ENCODE results near the gene GP2.

DNA sequence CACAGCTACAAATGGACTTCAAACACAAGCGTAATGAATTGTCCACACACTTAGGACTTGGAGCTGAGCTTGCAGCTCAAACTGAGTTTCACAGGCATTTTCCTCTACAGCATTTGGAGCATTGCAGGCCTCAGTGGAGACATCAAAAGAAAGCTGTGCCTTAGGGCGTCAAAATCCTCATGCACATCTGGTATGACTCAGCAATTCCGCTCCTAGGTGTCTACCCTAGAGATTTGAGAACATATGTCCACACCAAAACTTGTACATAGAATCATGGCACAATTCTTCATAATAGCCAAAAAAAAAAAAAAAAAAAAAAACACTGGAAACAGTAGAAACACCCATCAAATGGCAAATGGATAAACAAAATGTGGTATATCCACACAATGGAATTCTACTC is 47.1 kb downstream of the GP2 start:
- TF ChIP-seq, protein P1, sequence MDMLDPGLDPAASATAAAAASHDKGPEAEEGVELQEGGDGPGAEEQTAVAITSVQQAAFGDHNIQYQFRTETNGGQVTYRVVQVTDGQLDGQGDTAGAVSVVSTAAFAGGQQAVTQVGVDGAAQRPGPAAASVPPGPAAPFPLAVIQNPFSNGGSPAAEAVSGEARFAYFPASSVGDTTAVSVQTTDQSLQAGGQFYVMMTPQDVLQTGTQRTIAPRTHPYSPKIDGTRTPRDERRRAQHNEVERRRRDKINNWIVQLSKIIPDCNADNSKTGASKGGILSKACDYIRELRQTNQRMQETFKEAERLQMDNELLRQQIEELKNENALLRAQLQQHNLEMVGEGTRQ (IDR thresholded peaks at IDR 0.05; ENCODE audit: borderline replicate concordance, low read depth, low read length): no peak
- TF ChIP-seq, protein P2, sequence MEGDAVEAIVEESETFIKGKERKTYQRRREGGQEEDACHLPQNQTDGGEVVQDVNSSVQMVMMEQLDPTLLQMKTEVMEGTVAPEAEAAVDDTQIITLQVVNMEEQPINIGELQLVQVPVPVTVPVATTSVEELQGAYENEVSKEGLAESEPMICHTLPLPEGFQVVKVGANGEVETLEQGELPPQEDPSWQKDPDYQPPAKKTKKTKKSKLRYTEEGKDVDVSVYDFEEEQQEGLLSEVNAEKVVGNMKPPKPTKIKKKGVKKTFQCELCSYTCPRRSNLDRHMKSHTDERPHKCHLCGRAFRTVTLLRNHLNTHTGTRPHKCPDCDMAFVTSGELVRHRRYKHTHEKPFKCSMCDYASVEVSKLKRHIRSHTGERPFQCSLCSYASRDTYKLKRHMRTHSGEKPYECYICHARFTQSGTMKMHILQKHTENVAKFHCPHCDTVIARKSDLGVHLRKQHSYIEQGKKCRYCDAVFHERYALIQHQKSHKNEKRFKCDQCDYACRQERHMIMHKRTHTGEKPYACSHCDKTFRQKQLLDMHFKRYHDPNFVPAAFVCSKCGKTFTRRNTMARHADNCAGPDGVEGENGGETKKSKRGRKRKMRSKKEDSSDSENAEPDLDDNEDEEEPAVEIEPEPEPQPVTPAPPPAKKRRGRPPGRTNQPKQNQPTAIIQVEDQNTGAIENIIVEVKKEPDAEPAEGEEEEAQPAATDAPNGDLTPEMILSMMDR (IDR thresholded peaks at IDR 0.05): no peak
- no peak for TF ChIP-seq NFIC (IDR thresholded peaks at IDR 0.05; ENCODE audit: borderline replicate concordance)
- TF ChIP-seq, protein P3, sequence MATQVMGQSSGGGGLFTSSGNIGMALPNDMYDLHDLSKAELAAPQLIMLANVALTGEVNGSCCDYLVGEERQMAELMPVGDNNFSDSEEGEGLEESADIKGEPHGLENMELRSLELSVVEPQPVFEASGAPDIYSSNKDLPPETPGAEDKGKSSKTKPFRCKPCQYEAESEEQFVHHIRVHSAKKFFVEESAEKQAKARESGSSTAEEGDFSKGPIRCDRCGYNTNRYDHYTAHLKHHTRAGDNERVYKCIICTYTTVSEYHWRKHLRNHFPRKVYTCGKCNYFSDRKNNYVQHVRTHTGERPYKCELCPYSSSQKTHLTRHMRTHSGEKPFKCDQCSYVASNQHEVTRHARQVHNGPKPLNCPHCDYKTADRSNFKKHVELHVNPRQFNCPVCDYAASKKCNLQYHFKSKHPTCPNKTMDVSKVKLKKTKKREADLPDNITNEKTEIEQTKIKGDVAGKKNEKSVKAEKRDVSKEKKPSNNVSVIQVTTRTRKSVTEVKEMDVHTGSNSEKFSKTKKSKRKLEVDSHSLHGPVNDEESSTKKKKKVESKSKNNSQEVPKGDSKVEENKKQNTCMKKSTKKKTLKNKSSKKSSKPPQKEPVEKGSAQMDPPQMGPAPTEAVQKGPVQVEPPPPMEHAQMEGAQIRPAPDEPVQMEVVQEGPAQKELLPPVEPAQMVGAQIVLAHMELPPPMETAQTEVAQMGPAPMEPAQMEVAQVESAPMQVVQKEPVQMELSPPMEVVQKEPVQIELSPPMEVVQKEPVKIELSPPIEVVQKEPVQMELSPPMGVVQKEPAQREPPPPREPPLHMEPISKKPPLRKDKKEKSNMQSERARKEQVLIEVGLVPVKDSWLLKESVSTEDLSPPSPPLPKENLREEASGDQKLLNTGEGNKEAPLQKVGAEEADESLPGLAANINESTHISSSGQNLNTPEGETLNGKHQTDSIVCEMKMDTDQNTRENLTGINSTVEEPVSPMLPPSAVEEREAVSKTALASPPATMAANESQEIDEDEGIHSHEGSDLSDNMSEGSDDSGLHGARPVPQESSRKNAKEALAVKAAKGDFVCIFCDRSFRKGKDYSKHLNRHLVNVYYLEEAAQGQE (IDR thresholded peaks at IDR 0.05; ENCODE audit: low read depth, low read length): no peak
- TF ChIP-seq NRF1 (IDR thresholded peaks at IDR 0.05; ENCODE audit: low read depth, low read length): no peak
- TF ChIP-seq, protein P4, sequence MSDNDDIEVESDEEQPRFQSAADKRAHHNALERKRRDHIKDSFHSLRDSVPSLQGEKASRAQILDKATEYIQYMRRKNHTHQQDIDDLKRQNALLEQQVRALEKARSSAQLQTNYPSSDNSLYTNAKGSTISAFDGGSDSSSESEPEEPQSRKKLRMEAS (IDR thresholded peaks at IDR 0.05; ENCODE audit: low read depth): no peak
- no peak for TF ChIP-seq EP300 (IDR thresholded peaks at IDR 0.05; ENCODE audit: borderline replicate concordance in 1 of 2, low read depth in 1 of 2, low read length in 1 of 2)
- no peak for TF ChIP-seq SMC3 (IDR thresholded peaks at IDR 0.05; ENCODE audit: low read depth, low read length)
- TF ChIP-seq, protein P5, sequence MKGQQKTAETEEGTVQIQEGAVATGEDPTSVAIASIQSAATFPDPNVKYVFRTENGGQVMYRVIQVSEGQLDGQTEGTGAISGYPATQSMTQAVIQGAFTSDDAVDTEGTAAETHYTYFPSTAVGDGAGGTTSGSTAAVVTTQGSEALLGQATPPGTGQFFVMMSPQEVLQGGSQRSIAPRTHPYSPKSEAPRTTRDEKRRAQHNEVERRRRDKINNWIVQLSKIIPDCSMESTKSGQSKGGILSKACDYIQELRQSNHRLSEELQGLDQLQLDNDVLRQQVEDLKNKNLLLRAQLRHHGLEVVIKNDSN (IDR thresholded peaks at IDR 0.05; ENCODE audit: borderline replicate concordance, low read depth): no peak
- TF ChIP-seq EZH2phosphoT487 (IDR thresholded peaks at IDR 0.05; ENCODE audit: borderline replicate concordance, low read depth): no peak
- TF ChIP-seq MXI1 (IDR thresholded peaks at IDR 0.05; ENCODE audit: low read depth, low read length): no peak
- no peak for TF ChIP-seq CHD2 (IDR thresholded peaks at IDR 0.05; ENCODE audit: low read length, partially characterized antibody)
- TF ChIP-seq, protein P6, sequence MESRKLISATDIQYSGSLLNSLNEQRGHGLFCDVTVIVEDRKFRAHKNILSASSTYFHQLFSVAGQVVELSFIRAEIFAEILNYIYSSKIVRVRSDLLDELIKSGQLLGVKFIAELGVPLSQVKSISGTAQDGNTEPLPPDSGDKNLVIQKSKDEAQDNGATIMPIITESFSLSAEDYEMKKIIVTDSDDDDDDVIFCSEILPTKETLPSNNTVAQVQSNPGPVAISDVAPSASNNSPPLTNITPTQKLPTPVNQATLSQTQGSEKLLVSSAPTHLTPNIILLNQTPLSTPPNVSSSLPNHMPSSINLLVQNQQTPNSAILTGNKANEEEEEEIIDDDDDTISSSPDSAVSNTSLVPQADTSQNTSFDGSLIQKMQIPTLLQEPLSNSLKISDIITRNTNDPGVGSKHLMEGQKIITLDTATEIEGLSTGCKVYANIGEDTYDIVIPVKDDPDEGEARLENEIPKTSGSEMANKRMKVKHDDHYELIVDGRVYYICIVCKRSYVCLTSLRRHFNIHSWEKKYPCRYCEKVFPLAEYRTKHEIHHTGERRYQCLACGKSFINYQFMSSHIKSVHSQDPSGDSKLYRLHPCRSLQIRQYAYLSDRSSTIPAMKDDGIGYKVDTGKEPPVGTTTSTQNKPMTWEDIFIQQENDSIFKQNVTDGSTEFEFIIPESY (IDR thresholded peaks at IDR 0.05; ENCODE audit: borderline replicate concordance, low read depth): no peak

Data from SK-N-SH (cell line).